Measurements from ENCODE around the gene CYP51A1.

DNA sequence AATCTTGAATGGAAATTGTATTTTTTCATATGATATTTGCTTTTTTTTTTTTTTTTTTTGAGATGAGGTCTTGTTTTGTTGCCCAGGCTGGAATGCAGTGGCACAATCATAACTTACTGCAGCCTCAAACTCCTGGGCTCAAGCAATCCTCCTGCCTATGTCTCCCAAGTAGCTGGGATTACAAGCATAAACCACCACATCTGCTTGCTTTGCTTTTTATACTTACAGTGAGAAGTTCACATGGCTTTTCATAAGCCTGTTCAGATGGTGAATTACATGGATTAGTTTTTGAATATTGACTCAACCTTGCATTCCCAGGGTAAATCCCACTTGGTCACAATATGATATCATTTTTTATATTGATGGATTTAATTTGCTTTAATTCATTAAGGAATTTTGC is 22.7 kb upstream of the CYP51A1 start:
- TF ChIP-seq, protein P1, sequence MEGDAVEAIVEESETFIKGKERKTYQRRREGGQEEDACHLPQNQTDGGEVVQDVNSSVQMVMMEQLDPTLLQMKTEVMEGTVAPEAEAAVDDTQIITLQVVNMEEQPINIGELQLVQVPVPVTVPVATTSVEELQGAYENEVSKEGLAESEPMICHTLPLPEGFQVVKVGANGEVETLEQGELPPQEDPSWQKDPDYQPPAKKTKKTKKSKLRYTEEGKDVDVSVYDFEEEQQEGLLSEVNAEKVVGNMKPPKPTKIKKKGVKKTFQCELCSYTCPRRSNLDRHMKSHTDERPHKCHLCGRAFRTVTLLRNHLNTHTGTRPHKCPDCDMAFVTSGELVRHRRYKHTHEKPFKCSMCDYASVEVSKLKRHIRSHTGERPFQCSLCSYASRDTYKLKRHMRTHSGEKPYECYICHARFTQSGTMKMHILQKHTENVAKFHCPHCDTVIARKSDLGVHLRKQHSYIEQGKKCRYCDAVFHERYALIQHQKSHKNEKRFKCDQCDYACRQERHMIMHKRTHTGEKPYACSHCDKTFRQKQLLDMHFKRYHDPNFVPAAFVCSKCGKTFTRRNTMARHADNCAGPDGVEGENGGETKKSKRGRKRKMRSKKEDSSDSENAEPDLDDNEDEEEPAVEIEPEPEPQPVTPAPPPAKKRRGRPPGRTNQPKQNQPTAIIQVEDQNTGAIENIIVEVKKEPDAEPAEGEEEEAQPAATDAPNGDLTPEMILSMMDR (conservative IDR thresholded peaks at IDR 0.05; ENCODE audit: low read length), result no peak
- TF ChIP-seq EZH2phosphoT487 (IDR thresholded peaks at IDR 0.05; ENCODE audit: borderline replicate concordance), result no peak
